C4-2B (cell line): Measurements from ENCODE around the gene ZDHHC16.

Source experiments
- CTCF ChIP-seq: fragments of 450-650 bp; conservative IDR thresholded peaks from 2 replicates; pipeline ENCODE4 v1.5.1; 2017; ENCODE audit warnings: mild to moderate bottlenecking
- ZFX ChIP-seq: fragments of 450-650 bp; IDR thresholded peaks from 2 replicates; pipeline ENCODE4 v1.6.1; 2017

- no peak for TF ChIP-seq CTCF
- no peak for TF ChIP-seq ZFX
These were observed 11.4 kb upstream of the ZDHHC16 start for GRCh38 chr10:97434557-97434956.
